ENCODE measurements around the gene MCF2L.

DNA sequence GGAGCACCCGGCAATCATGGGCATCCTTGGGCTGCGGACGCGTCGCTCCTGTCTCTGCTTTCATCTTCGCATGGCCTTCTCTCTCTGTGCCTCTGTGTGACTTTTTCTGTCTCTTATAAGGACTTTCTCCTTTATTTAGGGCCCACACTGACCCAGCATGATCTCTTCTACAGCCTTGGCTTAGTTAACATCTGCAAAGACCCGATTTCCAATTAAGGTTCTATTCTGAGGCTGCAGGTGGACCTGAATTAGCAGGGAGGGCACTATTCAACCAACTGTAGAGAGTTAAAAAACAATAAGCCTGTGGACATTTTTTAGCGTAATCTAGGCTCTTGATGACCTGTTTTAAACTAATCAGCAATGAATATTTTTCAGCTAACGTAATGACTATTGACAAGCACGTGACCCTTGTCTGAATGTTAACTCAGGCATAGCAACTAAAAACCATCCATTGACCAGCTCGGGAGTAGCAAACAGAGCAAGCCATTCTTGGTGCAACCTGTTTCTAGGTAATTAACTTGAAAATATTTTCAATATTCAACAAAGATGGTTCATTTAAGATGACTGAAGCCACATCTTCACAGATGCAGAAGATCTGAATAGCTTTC lies 168.8 kb downstream of the MCF2L start:
- TF ChIP-seq POLR2A (IDR thresholded peaks at IDR 0.05) (no peak), CTCF (IDR thresholded peaks at IDR 0.05) (no peak)
